GM23248 (cell line): Measurements from ENCODE around the gene ASIP.

Experiments
- EZH2 ChIP-seq: fragments of 200-600 bp; sonication (generic); IDR thresholded peaks from 2 replicates; pipeline ENCODE4 v1.6.1; 2018; ENCODE audit warnings: antibody characterized with exemption, mild to moderate bottlenecking; ENCODE audit not compliant: insufficient read depth, poor library complexity, severe bottlenecking
- EZH2phosphoT487 ChIP-seq: fragments of 200-600 bp; sonication (generic); IDR thresholded peaks from 2 replicates; pipeline ENCODE4 v1.6.1; 2018; ENCODE audit warnings: antibody characterized with exemption, moderate library complexity, mild to moderate bottlenecking, low read depth; ENCODE audit not compliant: insufficient read depth

DNA sequence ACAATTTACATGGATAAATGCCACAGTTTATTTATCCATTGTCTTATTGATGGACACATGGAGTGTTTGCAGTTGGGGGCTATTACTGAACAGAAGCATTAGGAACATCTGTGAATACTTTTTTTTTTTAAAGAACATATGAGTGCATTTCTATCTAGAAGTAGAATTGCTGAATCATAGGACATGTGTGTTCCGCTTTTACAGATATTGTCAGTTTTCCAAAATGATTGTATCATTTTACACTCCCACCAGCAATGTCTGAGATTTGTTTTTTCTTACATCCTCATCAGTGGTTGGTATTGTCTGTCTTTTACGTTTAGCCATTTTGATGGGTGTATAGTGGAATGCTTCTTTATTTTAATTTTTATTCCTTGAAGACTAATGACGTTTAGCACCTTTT is 42.0 kb upstream of the ASIP start:
- TF ChIP-seq EZH2 = no peak
- no peak for TF ChIP-seq EZH2phosphoT487
